ENCODE data around the gene SERINC2.

- TF ChIP-seq GATA2 (IDR thresholded peaks at IDR 0.05; ENCODE audit: low read depth, low read length), result no peak
- TF ChIP-seq GATA3 (IDR thresholded peaks at IDR 0.05; ENCODE audit: low read depth, low read length), result no peak
Measured at GRCh38 chr1:31437433-31438037, 24.5 kb downstream of the SERINC2 start.
